Measurements from ENCODE around the gene HAPLN2.
"Not testable (repeated sequence)": the region's sequence is repeated elsewhere in the genome, so short reads cannot be mapped to it uniquely, and the experiment has no call there.

Gene HAPLN2

DNA sequence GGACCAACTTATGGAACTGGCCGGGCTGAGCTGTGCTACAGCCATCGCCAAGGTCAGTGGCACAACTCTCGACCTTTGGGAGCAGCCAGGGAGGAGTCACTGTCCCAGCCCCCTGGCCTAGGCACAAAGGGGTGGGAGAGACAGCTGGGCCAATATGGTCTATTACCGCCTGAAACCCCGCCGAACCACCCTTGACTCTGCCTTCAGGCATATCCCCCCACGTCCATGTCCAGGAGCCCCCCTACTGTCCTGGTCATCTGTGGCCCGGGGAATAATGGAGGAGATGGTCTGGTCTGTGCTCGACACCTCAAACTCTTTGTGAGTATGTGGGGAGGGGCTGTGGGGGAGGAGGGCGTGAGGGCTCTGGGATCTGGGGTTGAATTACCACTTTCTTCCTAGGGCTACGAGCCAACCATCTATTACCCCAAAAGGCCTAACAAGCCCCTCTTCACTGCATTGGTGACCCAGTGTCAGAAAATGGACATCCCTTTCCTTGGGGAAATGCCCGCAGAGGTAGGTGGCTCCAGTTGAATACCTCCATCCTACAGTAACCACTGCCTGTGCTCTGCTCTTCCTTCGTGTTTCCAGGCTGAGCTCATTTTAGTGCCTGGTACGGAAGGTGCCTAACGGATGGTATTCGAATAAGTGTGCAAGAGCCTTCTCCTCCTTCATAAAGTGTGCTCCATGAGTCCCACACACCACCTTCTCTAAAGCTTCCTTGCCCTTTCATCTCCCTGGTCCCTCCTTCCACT, 26.9 kb upstream of the HAPLN2 start:
- DNase-seq: no peak

DNA sequence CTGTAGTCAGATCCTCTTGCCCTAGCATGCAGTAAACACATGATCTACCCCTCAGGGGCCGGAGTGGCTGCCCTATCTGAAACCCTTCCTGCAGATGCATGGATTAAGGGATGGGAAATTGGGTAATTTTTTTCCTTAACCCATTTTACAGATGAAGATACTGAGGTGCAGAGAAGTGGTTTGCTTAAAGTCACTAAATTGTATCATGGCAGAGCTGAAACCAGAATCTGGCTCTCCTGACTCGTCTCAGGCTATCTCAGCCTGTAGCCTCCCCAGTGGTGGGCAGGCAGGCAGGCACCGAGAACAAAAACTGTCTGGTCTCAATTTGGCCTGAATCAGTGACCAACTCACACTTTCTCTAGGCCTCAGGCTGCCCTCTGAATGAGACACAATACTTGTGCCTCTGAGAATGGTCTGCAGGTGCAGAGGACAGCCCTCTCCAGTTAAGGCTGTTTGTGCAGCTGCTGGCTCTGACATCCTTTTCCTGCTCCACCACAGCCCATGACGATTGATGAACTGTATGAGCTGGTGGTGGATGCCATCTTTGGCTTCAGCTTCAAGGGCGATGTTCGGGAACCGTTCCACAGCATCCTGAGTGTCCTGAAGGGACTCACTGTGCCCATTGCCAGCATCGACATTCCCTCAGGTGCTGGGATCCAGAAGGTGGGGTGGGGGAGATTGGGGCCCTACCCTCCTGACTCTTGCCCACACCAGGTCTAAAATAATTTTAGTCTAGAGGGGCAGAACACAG, 26.1 kb upstream of the HAPLN2 start:
- no peak for DNase-seq

DNA sequence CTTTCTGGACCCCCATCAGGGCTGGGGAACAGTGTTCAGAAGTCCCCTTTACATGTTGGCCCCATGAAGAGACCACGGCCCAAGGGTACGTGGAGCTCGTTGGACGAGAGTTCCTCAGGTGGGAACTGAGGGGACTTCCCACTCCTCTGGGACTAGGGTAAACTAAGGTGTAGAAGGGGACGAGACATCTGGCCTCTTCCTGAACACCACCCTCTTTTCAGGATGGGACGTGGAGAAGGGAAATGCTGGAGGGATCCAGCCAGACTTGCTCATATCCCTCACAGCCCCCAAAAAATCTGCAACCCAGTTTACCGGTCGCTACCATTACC, 25.6 kb upstream of the HAPLN2 start:
- DNase-seq: no peak

DNA sequence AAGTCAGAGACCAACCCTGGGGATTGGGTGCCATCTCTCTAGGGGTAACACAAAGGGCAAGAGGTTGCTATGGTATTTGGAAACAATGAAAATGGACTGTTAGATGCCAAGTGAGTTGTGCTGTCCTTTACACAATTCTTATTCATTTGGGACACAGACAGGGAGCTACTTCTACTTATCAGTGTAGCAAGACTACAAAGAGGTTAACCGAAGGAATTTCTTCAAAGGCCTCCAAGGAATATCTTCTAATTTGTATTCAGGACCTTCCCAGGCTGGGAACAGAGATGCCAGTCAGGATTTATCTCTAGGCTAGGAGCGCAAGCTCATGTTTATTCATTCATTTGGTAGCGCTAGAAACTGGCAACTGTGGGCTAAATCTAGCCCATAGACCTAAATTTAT, 25.0 kb upstream of the HAPLN2 start:
- DNase-seq: no peak

DNA sequence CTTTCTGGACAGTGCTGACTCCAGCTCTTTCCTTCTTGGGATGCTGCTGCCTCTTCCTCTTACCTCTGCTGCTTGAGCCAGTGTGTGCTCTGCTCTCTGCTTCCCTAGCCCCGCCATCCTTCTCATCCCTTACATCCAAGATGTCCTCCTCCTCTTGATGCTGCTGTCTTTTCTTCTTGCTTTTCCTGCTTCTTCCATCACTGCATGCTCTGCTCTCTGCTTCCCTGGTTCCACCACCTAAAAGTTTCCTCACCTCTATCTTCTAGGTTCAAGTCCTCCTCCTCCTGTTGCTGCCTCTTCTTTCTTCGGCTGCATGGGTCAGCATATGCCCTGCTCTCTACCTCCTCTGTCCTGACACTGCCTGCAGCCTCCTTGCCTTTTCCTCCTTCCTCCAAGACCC, 24.2 kb upstream of the HAPLN2 start:
- no peak for DNase-seq

DNA sequence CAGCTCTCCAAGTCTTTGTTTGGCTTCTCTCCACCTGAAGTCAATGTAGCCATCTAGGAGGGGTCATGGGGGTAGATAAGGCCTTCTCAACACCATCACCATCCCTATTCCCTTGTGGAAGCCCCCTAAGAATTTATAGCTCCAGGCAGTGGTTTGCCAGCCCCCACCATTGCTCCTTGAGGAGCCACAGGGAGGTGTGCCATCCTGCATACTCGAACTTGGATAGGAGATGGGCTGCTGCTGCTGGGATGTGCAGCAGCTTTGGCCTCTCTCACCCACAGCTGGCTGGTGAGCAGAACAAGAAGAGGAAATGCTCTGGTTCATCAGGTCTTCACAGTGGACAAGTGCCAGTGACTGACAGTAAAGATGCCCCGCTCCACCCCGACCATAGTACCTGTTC, 22.8 kb upstream of the HAPLN2 start:
- DNase-seq: no peak

DNA sequence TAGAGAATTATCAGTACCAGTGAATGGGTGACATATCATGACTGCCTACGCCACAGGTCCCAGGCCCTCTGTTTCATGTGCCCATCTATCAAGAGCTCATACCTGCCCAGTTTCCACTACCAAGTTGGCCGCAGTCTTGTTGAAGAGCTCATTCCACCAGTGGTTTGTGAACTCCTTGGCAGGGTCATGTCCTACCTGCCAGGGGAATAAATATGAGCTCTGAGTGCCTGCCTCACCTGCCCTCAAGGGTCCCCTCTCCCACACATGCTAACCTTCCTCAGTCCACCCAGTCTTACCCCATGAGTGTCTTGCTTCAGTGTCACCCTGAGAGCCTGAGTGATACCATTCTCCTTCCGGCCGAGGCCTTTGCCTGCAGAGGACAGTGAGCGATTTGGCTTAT, 21.1 kb upstream of the HAPLN2 start:
- DNase-seq: no peak

DNA sequence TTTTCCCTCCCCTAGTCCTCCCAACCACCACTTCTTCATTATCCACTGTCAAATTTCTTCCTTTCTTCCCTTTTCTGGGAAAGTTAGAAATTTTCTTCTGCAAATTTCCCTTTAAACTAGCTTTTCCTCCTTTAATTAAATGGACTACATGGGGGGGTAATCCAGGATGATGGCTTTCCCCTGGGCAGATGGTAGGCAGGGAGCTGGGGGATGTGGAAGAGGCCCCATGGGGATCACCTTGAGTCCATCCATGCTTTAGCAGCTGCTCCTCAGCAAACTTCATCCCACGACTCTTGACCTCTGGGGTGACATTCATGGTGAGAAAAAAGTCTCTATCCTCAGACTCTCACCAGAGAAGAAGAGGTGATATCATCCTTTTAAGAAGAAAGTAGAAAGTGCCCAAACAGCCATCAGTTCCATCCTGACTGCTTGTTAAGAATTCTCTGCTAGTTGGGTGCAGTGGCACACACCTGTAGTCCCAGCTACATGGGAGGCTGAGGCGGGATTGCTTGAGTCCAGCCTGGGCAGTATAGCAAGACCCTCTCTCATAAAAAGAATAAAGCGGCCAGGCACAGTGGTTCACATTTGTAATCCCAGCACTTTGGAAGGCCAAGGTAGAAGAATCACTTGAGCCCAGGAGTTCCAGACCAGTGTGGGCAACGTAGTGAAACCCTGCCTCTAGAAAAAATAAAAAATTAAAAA, 20.3 kb upstream of the HAPLN2 start:
- DNase-seq: no peak

DNA sequence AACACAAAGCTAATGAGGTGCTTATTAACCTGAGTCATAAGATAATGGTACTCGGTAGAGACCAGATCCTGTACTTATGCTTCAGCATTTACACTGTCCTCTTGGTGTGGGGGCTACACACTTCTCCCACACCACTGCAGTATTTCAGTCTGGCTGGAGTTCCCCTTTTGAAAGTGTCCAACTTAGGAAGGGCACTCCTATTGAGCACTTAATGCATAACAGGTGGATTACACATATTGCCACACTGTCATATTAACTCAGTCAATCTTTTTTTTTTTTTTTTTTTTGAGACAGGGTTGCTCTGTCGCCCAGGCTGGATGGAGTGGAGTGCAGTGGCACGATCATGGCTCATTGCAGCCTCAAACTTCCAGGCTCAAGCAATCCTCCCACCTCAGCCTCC, 19.4 kb upstream of the HAPLN2 start:
- no peak for DNase-seq

DNA sequence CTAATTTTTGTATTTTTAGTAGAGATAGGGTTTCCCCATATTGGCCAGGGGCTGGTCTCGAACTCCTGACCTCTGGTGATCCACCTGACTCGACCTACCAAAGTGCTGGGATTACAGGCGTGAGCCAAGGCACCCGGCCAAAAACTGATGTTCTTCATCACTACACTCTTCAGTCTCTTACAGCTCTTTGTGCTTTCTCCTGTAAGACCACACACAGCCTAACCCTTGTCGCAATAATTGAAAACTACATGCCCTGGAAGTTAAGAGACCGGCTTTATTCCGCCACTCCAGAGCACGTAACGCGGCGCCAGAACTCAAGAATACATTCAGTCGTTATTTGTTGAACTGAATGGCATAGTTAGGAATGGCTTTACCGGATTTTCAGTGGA, 18.5 kb upstream of the HAPLN2 start:
- DNase-seq: no peak

DNA sequence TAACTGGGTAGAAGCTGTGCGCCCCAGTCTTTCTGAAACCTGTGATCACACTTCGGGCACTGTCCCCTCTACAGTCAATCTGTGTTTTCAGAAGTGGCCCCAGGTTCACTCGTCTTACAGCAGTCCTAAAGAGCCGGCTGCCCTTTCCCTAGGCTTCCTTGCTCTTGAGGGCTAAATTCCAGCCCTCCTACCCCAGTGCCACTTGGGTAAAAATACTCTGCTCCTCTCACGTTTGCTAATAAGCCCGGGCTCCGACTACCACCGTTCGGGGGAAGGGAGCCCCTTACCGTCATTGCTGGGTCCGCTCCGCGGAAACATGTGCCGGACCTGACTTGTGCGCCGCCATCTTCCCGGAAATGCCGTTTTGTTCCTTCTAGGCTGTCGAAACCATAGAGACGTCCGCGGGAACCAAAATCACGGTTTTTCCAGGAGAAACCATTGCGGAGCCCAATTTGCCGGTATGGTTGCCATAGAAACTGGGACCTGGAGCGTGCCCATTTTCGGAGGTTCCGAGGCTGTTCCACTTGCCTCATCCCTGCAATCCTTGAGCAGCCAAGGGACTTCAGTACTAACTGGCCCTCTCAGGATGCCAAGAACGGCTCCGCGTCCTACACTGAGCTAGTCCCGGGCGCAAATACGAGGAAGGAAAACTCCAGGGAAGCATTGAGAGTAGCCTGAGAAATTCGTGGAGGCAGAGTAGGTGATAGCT, 17.9 kb upstream of the HAPLN2 start, which contains the start of gene GPATCH4:
TSS of gene GPATCH4 (minus strand) at position 358 of the 709 bp plus-strand sequence.
- peak; percentile 76 for DNase-seq

DNA sequence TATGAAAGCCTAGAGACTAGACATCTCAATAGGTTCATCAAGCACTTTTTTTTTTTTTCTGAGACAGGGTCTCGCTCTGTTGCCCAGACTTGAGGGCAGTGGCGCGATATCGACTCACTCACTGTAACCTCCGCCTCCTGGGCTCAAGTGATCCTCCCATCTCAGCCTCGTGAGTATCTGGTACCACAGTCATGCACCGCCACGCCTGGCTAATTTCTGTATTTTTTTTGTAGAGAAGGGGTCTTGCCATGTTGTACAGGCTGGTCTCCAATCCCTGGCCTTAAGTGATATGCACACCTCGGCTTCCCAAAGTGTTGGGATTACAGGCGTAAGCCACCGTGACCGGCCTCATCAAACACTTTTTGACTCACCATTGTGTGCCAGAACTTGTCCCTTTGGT, 17.3 kb upstream of the HAPLN2 start:
- no peak for DNase-seq

DNA sequence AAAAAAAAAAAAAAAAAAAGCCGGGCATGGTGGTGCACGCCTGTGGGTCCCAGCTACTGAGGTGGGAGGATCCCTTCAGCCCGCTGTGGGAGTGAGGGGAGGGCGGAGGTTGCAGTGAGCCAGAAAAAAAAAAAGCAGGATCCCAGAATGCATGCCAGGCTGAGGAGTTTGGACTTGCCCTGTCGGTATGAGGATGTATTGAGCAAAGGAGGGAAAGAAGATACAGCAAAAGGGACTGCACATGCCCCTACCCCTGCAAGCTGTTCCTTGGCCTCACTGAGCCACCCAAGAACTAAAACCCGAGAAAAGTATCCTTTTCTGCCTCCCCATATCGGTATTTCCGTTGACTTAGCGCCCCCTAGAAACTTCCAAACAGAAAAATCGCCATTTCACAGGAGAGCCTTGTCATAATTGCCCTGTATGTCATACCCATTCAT, 16.6 kb upstream of the HAPLN2 start:
- no peak for DNase-seq

DNA sequence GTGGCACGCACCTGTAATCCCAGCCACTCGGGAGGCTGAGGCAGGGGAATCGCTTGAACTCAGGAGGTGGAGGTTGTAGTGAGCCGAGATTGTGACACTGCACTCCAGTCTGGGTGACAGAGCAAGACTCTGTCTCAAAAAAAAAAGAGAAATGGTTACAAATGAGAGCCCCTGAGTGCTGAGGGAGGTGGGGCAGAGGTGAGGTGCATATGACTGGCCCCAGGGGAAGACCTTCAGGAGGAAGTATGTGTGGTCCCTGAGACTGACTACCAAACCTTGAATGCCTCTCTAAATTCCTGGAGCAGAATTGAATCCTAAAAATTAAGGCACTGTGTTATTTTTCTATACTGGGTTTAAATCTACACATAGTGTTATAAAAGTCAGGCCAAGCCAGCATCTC, 11.9 kb upstream of the HAPLN2 start:
- DNase-seq: not testable (repeated sequence)

DNA sequence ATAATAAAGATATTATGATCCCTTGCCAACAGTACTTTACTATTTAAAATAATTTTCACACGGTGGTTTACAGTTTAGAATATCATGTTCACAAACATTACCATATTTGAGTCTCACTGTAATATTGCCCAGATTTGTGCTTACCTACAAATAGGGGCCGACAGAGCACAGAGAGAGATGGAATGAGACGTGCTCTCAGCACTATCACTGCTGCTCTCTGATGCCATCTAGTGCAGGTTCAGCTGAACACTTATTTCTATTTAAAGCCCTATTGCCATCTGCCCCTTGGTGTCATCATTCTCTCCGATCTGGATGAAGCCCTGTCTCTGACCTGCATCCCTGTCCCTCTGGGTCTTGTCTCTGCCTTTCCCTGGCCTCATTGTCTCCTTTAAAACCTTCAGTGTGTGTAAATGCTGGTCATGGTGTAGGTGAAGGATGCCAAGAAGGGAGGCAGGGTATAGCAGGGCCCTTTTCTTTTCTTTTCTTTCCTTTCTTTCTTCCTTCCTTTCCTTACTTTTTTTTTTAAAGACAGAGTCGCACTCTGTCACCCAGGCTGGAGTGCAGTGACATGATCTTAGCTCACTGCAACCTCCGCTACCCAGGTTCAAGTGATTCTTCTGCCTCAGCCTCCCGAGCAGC, 11.1 kb upstream of the HAPLN2 start:
- peak; percentile 58 for DNase-seq

DNA sequence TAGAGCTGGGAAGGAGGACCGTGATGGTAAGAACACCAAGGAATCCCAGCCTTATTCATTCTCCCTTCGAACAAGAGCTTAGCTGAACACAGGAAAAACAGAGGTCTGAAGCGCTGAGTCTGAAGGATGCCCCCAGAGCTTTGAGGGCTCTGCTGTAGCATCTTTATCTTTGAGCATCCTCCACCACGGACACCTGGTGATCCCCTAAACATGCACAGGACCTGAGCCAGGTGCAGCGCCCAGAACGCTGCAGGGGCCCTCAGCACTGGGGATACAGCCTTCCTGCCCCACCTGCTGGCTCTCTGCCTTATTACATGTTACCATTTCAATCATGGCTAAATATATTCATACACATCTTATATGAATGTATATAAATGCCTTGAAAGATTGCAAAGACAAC, 10.2 kb upstream of the HAPLN2 start:
- no peak for DNase-seq

DNA sequence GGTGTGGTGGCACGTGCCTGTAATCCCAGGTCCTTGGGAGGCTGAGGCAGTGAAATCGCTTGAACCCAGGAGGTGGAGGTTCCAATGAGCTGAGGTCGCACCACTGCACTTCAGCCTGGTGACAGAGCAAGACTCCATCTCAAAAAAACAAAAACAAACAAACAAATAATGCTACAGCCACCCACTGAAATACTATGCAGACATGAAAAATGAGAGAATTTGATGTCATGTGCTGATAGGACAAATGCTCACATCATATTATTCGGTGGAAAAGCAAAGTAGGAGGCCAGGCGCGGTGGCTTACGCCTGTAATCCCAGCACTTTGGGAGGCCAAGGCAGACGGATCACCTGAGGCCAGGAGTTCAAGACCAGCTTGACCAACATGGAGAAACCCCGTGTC, 9.1 kb upstream of the HAPLN2 start:
- not testable (repeated sequence) for DNase-seq

DNA sequence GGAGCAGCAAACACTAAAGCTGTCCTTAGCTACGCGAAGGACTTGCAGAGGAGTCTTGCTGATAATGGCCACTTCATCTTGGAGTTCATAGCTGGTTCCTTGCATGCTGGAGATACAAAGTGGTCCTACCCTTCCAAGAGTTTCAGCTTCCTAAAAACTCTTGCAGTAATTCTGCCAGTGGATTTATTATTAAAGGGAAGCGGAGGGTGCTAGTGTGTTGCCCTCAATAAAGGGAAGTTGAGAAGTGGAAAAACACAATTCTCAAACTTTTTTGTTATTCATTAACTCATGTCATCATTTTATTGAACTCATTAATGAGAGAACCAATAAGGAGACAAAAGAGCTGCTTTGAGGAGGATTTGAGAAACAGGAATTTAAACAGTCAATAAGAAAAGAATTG, 6.5 kb upstream of the HAPLN2 start:
- DNase-seq: no peak

DNA sequence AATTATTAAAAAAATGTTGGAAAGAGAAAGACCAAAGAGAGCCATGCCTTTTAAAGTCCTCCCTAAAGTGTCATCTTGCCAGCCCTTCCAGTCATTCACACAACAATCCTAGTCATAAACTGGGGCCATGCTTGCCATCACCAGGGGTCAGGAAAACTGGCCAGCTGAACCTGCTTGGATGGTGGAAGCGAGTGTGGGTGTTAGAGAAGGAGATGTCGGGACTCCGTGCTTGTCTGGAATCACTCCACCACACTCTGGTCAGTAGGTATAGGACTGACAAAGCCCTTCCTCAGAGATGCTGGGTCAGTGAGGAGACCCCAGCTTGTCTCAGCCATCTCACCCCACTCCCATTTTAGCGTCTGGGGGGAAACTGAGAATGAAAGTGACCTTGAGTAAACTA, 3.3 kb upstream of the HAPLN2 start:
- no peak for DNase-seq

DNA sequence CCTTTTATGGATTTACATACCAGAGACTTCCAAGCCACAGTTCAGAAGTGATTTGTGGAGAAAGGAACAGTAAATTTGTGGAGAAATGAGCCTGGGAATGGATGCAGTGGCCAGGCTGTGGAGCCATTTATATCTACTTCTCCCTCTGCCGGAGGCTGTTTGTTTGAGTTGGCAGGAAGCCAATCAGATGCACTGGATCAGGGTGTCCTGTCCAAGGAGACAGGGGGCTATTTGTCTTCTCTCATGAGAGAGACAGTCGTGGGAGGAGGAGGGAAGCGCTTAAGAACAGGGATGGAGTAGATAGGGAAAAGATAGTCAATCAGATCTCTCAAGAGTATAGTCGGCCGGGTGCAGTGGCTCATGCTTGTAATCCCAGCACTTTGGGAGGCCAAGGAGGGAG, 2.8 kb upstream of the HAPLN2 start:
- DNase-seq: no peak

DNA sequence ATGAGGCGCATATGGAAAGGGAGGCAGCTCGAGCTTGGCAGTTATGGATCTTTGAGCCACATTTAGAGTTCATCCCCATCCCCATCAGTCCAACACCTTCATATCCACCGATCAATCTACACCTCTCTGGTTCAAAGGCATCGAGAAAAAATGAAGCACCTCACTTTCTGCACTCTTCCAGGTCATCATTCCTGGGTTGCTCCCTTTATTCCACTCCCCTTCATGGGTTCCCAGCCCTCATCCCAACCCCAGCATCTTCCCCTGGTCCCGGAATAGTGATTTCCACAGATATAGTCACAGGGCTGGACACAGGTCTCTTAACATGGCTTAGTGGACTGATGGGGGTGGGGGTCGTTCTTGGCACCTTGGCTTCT, 354 bp downstream of the HAPLN2 start:
- no peak for DNase-seq

DNA sequence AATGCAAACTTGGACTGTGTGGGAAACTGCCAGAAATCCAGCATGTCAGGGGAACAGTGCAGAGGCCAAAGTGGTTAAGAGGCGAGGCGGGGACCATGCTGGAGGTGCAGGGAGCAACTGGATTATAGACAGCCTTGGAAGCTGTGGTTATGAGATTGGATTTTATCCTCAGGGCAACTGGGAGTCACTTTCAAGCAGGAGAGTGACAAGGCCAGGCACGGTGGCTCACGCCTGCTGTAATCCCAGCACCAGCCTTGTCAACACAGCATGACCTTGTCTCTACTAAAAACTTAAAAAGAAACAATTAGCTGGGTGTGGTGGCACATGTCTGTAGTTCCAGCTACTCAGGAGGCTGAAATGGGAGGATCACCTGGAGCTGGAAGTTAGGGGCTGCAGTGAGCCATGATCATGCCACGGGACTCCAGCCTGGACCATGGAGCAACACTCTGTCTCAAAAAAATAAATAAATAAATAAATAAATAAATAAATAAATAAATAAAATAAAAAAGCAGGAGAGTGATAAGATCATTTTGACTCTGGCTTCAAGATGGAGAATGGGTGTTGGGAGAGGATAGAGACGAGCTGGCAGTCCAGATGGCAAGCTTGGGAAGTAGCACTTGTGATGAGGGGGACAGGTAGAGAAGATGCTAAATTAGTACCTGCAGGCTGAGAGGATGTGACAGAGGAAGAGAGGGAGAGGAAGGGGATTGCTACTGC, 3.5 kb downstream of the HAPLN2 start:
- DNase-seq: no peak
